Uterus (tissue), 2 donors: ENCODE measurements around the gene CDK15.

Source experiments
- POLR2A ChIP-seq, 2 donors: fragments of 450-650 bp; IDR thresholded peaks; one replicate each; pipeline ENCODE4 v1.6.1; 2016; ENCODE audit warnings: antibody characterized with exemption in 2 of 2, mild to moderate bottlenecking in 1 of 2, moderate library complexity in 1 of 2
- TF ChIP-seq, protein P1 (sequence below), 4 experiments: fragments of 200-600 bp in 2 of 4; fragments of 450-650 bp in 2 of 4; sonication (generic) in 2 of 4; IDR thresholded peaks; one replicate each; pipeline ENCODE4 v1.5.1; 2016 to 2019; ENCODE audit warnings: antibody characterized with exemption in 4 of 4, mild to moderate bottlenecking in 2 of 4, moderate library complexity in 1 of 4

DNA sequence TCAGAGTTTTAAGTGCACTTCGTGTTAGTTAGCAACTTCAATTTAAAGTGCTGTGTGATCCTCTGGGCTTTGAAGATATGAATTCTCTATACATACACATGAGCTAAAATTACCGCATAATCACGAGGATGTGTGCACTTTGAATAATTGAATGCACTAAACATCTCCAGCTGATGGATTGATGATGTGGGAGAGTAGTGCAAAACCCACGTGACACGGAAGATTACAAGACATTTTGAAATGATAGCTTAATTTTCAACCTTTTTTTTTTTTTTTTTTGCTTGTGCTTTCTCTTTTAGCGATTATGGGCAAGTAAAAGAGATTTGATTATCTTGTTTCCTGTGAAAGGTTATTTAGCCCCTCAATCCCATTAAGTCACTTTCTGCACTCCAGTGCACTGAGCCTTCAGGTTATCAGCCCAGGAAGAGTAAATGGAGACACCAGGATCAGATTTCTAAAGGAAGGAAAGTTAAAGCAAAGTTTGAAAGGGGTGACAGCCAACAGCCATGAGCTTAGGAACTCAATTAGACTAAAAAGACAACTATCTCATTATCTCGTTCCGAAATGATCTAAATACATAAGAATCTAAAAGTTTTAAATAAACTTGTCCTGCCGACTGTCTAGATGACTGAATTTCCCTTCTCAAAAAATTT, 81.6 kb downstream of the CDK15 start:
- no peak for TF ChIP-seq POLR2A (IDR thresholded peaks at IDR 0.05)
- TF ChIP-seq, protein P1, sequence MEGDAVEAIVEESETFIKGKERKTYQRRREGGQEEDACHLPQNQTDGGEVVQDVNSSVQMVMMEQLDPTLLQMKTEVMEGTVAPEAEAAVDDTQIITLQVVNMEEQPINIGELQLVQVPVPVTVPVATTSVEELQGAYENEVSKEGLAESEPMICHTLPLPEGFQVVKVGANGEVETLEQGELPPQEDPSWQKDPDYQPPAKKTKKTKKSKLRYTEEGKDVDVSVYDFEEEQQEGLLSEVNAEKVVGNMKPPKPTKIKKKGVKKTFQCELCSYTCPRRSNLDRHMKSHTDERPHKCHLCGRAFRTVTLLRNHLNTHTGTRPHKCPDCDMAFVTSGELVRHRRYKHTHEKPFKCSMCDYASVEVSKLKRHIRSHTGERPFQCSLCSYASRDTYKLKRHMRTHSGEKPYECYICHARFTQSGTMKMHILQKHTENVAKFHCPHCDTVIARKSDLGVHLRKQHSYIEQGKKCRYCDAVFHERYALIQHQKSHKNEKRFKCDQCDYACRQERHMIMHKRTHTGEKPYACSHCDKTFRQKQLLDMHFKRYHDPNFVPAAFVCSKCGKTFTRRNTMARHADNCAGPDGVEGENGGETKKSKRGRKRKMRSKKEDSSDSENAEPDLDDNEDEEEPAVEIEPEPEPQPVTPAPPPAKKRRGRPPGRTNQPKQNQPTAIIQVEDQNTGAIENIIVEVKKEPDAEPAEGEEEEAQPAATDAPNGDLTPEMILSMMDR (IDR thresholded peaks at IDR 0.05): no peak
